Liver (tissue), 9 donors: ENCODE results near the gene IZUMO2. TPM values are rescaled to one million over a fixed set of nuclear protein-coding genes. Genes with fewer than 3 reads are reported as not detected.

Experiments used
- DNase-seq: peaks from one replicate; pipeline ENCODE4 v3.0.0-alpha.2; 2017; ENCODE audit warnings: low spot score
- H3K27ac ChIP-seq, 2 donors: one replicate each; pipeline ENCODE4 v1.7.0; 2013; ENCODE audit warnings: inconsistent platforms in 2 of 2, low read length in 2 of 2, control low read depth in 1 of 2, low read depth in 1 of 2, mild to moderate bottlenecking in 1 of 2
- H3K27me3 ChIP-seq, 4 donors: one replicate each; pipeline versions ENCODE4 v1.6.1 to v1.7.0; 2013; ENCODE audit warnings: low read length in 3 of 4, inconsistent platforms in 1 of 4, mild to moderate bottlenecking in 1 of 4, moderate library complexity in 1 of 4; ENCODE audit not compliant: control insufficient read depth in 4 of 4, insufficient read depth in 4 of 4
- H3K36me3 ChIP-seq, 4 donors: one replicate each; pipeline versions ENCODE4 v1.6.1 to v1.7.0; 2013; ENCODE audit warnings: low read length in 3 of 4, mild to moderate bottlenecking in 3 of 4, low read depth in 1 of 4, moderate library complexity in 1 of 4; ENCODE audit not compliant: control insufficient read depth in 4 of 4, insufficient read depth in 3 of 4
- H3K4me1 ChIP-seq, 4 donors: one replicate each; pipeline versions ENCODE4 v1.6.1 to v1.7.0; 2013; ENCODE audit warnings: low read length in 3 of 4, mild to moderate bottlenecking in 3 of 4, moderate library complexity in 1 of 4; ENCODE audit not compliant: control insufficient read depth in 4 of 4, insufficient read depth in 4 of 4
- H3K4me3 ChIP-seq, 3 donors: one replicate each; pipeline versions ENCODE4 v1.6.1 to v1.7.0; 2013; ENCODE audit warnings: low read length in 3 of 3, control low read depth in 1 of 3, low read depth in 1 of 3, mild to moderate bottlenecking in 1 of 3
- H3K9ac ChIP-seq, 2 donors: one replicate each; pipeline ENCODE4 v1.7.0; 2013; ENCODE audit warnings: low read length in 2 of 2, mild to moderate bottlenecking in 2 of 2, moderate library complexity in 2 of 2, control low read depth in 1 of 2, low read depth in 1 of 2
- H3K9me3 ChIP-seq, 4 donors: one replicate each; pipeline versions ENCODE4 v1.6.1 to v1.7.0; 2013; ENCODE audit warnings: low read length in 3 of 4; ENCODE audit not compliant: control insufficient read depth in 4 of 4
- EGR1 ChIP-seq, 2 donors: IDR thresholded peaks; 2 replicates each; pipeline ENCODE4 v1.6.1; 2016 to 2018; ENCODE audit warnings: antibody characterized with exemption in 2 of 2, low read depth in 2 of 2
- FOXA1 ChIP-seq: IDR thresholded peaks from 2 replicates; pipeline ENCODE4 v1.6.1; 2016; ENCODE audit warnings: antibody characterized with exemption
- GABPA ChIP-seq, 2 donors: IDR thresholded peaks in 1 of 2; conservative IDR thresholded peaks in 1 of 2; 2 replicates each; pipeline ENCODE4 v1.6.1; 2016; ENCODE audit warnings: antibody characterized with exemption in 2 of 2, mild to moderate bottlenecking in 1 of 2, moderate library complexity in 1 of 2
- HNF4A ChIP-seq, 2 donors: conservative IDR thresholded peaks; 2 replicates each; pipeline ENCODE4 v1.6.1; 2016; ENCODE audit warnings: antibody characterized with exemption in 2 of 2, mild to moderate bottlenecking in 2 of 2
- HNF4G ChIP-seq: IDR thresholded peaks from 2 replicates; pipeline ENCODE4 v1.6.1; 2016; ENCODE audit warnings: antibody characterized with exemption
- JUND ChIP-seq, 2 donors: IDR thresholded peaks; 2 replicates each; pipeline ENCODE4 v1.6.1; 2016; ENCODE audit warnings: antibody characterized with exemption in 2 of 2
- NR2F2 ChIP-seq: IDR thresholded peaks from 2 replicates; pipeline ENCODE4 v1.6.1; 2016; ENCODE audit warnings: antibody characterized with exemption
- RAD21 ChIP-seq, 2 donors: IDR thresholded peaks; 2 replicates each; pipeline ENCODE4 v1.6.1; 2016; ENCODE audit warnings: antibody characterized with exemption in 2 of 2, mild to moderate bottlenecking in 2 of 2
- RXRA ChIP-seq, 2 donors: IDR thresholded peaks; 2 replicates each; pipeline ENCODE4 v1.6.1; 2017 to 2018; ENCODE audit warnings: antibody characterized with exemption in 2 of 2, mild to moderate bottlenecking in 1 of 2
- SP1 ChIP-seq: IDR thresholded peaks from 2 replicates; pipeline ENCODE4 v1.6.1; 2018; ENCODE audit warnings: antibody characterized with exemption, mild to moderate bottlenecking
- TAF1 ChIP-seq: conservative IDR thresholded peaks from 2 replicates; pipeline ENCODE4 v1.6.1; 2016; ENCODE audit warnings: antibody characterized with exemption, mild to moderate bottlenecking
- YY1 ChIP-seq: IDR thresholded peaks from 2 replicates; pipeline ENCODE4 v1.6.1; 2016; ENCODE audit warnings: antibody characterized with exemption, mild to moderate bottlenecking
- WGBS: extraction: QIAGEN DNeasy Blood & Tissue Kit; methylation state at CpG from one replicate; pipeline ENCODE4 v1.1.7; 2013; 5-methylcytosine and 5-hydroxymethylcytosine counted together
- polyA plus RNA-seq, 2 donors: library from polyadenylated mRNA; stranded (reverse) in 1 of 2; unstranded in 1 of 2; fragments of 200-250 nt in 1 of 2; fragments of >200 nt in 1 of 2; fragmentation: Nextera tagmentation in 1 of 2; extraction: Ambion mirVana in 1 of 2; gene quantifications; one replicate each; pipeline versions ENCODE4 v1.2.1 to v1.2.3, GENCODE V29; 2013 to 2015
- total RNA-seq, 2 donors: library from RNA; depleted of rRNA; stranded (reverse); fragments of >200 nt; gene quantifications; one replicate each; pipeline ENCODE4 v1.2.3, GENCODE V29; 2014
- TF ChIP-seq, protein P1 (sequence below): fragments of 150-350 bp; IDR thresholded peaks from 2 replicates; pipeline ENCODE4 v1.5.1; 2017; ENCODE audit warnings: improper control_type of control experiment, low read depth, low read length; ENCODE audit not compliant: missing input control
- TF ChIP-seq, protein P2 (sequence below): IDR thresholded peaks from 2 replicates; pipeline ENCODE4 v1.6.1; 2016; ENCODE audit warnings: antibody characterized with exemption
- TF ChIP-seq, protein P3 (sequence below): IDR thresholded peaks from 2 replicates; pipeline ENCODE4 v1.6.1; 2016; ENCODE audit warnings: antibody characterized with exemption
- TF ChIP-seq, protein P4 (sequence below): IDR thresholded peaks from 2 replicates; pipeline ENCODE4 v1.6.1; 2016; ENCODE audit warnings: antibody characterized with exemption
- donor health status: healthy.
- donor health status: healthy.
- donor health status: healthy.
- donor health status: healthy.
- donor health status: healthy.

The IZUMO2 gene
- total and polyA plus RNA-seq, 4 donors = not detected

DNA sequence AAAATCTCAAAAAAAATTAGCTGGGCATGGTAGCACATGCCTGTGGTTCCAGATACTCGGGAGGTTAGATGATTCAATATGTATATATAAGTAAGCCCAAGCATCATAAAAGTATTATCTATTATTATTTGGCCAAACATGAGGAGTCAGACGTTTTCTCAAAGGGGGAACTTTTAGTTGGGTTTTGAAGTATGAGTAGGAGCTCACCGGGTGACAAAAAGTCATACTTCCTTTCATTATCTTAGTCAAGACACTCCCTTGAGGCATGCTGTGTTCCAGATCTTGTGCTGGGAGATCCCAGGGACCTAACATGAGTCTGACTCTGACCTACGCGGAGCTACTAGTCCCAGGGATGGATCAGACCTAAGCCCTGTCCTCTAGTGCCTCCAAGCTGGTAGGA is 32.1 kb upstream of the IZUMO2 start:
- no peak for DNase-seq
- H3K36me3 ChIP-seq = no peaks in the 10 kb centered on the region
- H3K4me3 ChIP-seq = no peak overlapping the region
- 73% methylated on average over 5 of the region's 5 CpGs for WGBS
- H3K27me3 ChIP-seq = peaks cover 0 to 2% (median 0%) of the 10 kb centered on the region in 4 donors
- H3K4me1 ChIP-seq = peaks cover 0 to 8% (median 7%) of the 10 kb centered on the region in 4 donors
- H3K9me3 ChIP-seq = no peaks in the 10 kb centered on the region
- no peak overlapping the region for H3K9ac ChIP-seq
- no peak overlapping the region for H3K27ac ChIP-seq
- no peak for TF ChIP-seq JUND (IDR thresholded peaks at IDR 0.05)
- no peak for TF ChIP-seq TAF1
- no peak for TF ChIP-seq SP1
- TF ChIP-seq, protein P1, sequence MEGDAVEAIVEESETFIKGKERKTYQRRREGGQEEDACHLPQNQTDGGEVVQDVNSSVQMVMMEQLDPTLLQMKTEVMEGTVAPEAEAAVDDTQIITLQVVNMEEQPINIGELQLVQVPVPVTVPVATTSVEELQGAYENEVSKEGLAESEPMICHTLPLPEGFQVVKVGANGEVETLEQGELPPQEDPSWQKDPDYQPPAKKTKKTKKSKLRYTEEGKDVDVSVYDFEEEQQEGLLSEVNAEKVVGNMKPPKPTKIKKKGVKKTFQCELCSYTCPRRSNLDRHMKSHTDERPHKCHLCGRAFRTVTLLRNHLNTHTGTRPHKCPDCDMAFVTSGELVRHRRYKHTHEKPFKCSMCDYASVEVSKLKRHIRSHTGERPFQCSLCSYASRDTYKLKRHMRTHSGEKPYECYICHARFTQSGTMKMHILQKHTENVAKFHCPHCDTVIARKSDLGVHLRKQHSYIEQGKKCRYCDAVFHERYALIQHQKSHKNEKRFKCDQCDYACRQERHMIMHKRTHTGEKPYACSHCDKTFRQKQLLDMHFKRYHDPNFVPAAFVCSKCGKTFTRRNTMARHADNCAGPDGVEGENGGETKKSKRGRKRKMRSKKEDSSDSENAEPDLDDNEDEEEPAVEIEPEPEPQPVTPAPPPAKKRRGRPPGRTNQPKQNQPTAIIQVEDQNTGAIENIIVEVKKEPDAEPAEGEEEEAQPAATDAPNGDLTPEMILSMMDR = no peak
- no peak for TF ChIP-seq YY1
- TF ChIP-seq RAD21 (IDR thresholded peaks at IDR 0.05) = no peak
- TF ChIP-seq, protein P2, sequence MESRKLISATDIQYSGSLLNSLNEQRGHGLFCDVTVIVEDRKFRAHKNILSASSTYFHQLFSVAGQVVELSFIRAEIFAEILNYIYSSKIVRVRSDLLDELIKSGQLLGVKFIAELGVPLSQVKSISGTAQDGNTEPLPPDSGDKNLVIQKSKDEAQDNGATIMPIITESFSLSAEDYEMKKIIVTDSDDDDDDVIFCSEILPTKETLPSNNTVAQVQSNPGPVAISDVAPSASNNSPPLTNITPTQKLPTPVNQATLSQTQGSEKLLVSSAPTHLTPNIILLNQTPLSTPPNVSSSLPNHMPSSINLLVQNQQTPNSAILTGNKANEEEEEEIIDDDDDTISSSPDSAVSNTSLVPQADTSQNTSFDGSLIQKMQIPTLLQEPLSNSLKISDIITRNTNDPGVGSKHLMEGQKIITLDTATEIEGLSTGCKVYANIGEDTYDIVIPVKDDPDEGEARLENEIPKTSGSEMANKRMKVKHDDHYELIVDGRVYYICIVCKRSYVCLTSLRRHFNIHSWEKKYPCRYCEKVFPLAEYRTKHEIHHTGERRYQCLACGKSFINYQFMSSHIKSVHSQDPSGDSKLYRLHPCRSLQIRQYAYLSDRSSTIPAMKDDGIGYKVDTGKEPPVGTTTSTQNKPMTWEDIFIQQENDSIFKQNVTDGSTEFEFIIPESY = no peak
- no peak for TF ChIP-seq HNF4G
- TF ChIP-seq, protein P3, sequence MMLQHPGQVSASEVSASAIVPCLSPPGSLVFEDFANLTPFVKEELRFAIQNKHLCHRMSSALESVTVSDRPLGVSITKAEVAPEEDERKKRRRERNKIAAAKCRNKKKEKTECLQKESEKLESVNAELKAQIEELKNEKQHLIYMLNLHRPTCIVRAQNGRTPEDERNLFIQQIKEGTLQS = no peak

DNA sequence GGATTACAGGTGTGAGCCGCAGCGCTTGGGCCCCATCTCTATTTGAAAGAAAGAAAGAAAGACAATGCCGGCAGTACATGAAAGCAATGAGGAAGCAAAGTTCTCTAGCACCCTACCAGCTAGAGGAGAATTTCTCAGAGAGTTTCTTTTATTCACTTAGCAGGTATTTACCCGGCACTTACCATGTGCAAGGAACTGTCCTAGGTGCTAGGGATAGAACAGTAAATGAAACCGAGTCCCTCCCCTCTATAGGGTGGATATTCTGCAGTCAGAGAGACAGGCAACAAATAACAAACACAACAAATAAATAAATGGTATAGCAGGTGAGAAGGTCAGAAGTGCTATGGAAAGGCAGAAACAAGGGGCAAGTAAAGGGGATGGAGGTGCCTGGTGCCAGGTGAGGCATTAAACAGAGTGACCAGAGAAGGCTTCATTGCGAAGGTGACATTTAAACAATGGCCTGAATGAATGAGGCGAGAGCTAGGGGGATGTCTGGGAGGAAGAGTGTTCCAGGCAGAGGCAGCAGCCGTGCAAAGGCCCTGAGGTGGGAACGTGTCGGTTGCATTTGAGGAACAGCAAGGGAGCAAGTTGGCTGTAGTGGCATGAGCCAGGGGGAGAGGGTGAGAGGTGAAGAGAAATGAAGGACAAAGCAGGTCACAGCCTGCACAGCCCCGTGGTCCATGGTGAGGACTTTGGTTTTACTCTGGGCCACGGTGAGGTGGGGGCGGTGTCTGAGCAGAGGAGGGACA is 29.6 kb upstream of the IZUMO2 start:
- H3K36me3 ChIP-seq = no peaks in the 10 kb centered on the region
- no peak overlapping the region for H3K27ac ChIP-seq
- H3K9ac ChIP-seq = no peak overlapping the region
- no peak for DNase-seq
- H3K4me1 ChIP-seq = no peaks in the 10 kb centered on the region
- peaks cover 0 to 2% (median 0%) of the 10 kb centered on the region in 4 donors for H3K27me3 ChIP-seq
- 77% methylated on average over 13 of the region's 13 CpGs for WGBS
- H3K4me3 ChIP-seq = no peak overlapping the region
- H3K9me3 ChIP-seq = no peaks in the 10 kb centered on the region
- TF ChIP-seq RAD21 (IDR thresholded peaks at IDR 0.05) = no peak
- TF ChIP-seq HNF4A (conservative IDR thresholded peaks at IDR 0.05) = no peak
- TF ChIP-seq, protein P1 = no peak
- no peak for TF ChIP-seq EGR1 (IDR thresholded peaks at IDR 0.05; ENCODE audit: low read depth in 2 of 2)
- TF ChIP-seq JUND (IDR thresholded peaks at IDR 0.05) = no peak
- no peak for TF ChIP-seq HNF4G
- TF ChIP-seq, protein P2 = no peak
- TF ChIP-seq GABPA (IDR thresholded peaks at IDR 0.05 in 1 of 2, conservative IDR thresholded peaks at IDR 0.05 in 1 of 2) = no peak
- no peak for TF ChIP-seq YY1
- no peak for TF ChIP-seq TAF1
- no peak for TF ChIP-seq NR2F2
- no peak for TF ChIP-seq FOXA1
- no peak for TF ChIP-seq RXRA (IDR thresholded peaks at IDR 0.05)
- TF ChIP-seq SP1 = no peak
- TF ChIP-seq, protein P3 = no peak
- TF ChIP-seq, protein P4, sequence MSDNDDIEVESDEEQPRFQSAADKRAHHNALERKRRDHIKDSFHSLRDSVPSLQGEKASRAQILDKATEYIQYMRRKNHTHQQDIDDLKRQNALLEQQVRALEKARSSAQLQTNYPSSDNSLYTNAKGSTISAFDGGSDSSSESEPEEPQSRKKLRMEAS = no peak
